Lung (tissue), 12 donors: ENCODE results near the gene FAAP20. TPM values are rescaled to one million over a fixed set of nuclear protein-coding genes. Genes with fewer than 3 reads are reported as not detected.

Experiments used
- ATAC-seq: fragments of 200-7000 bp; cut with Tn5 transposase; one replicate; pipeline ENCODE4 v1.9.1; 2020; ENCODE audit warnings: moderate number of reproducible peaks; ENCODE audit not compliant: insufficient read depth, low FRiP score
- DNase-seq, 3 donors: peaks; one replicate each; pipeline ENCODE4 v3.0.0-alpha.2; 2013 to 2017
- H3K27ac ChIP-seq, 2 donors: one replicate each; pipeline ENCODE4 v1.5.1; 2013; ENCODE audit warnings: mild to moderate bottlenecking in 2 of 2, moderate library complexity in 2 of 2, control low read depth in 1 of 2, inconsistent platforms in 1 of 2, low read depth in 1 of 2, low read length in 1 of 2
- H3K27me3 ChIP-seq, 3 donors: one replicate each; pipeline ENCODE4 v1.5.1; 2013; ENCODE audit warnings: low read length in 2 of 3; ENCODE audit not compliant: control insufficient read depth in 3 of 3, insufficient read depth in 3 of 3
- H3K36me3 ChIP-seq, 4 donors: one replicate each; pipeline ENCODE4 v1.5.1; 2013; ENCODE audit warnings: low read length in 4 of 4, mild to moderate bottlenecking in 1 of 4, moderate library complexity in 1 of 4; ENCODE audit not compliant: control insufficient read depth in 4 of 4, insufficient read depth in 4 of 4
- H3K4me1 ChIP-seq, 5 donors: one replicate each; pipeline ENCODE4 v1.5.1; 2013; ENCODE audit warnings: low read length in 5 of 5, mild to moderate bottlenecking in 2 of 5, moderate library complexity in 1 of 5; ENCODE audit not compliant: control insufficient read depth in 5 of 5, insufficient read depth in 5 of 5
- H3K4me3 ChIP-seq: one replicate; pipeline ENCODE4 v1.5.1; 2013; ENCODE audit warnings: mild to moderate bottlenecking, control low read depth, moderate library complexity
- H3K9ac ChIP-seq, 2 donors: one replicate each; pipeline ENCODE4 v1.5.1; 2013; ENCODE audit warnings: low read length in 2 of 2, control low read depth in 1 of 2; ENCODE audit not compliant: insufficient read depth in 1 of 2
- H3K9me3 ChIP-seq, 4 donors: one replicate each; pipeline ENCODE4 v1.5.1; 2013; ENCODE audit warnings: low read length in 3 of 4, mild to moderate bottlenecking in 1 of 4, moderate library complexity in 1 of 4; ENCODE audit not compliant: control insufficient read depth in 4 of 4, insufficient read depth in 3 of 4
- CTCF ChIP-seq: IDR thresholded peaks from 2 replicates; pipeline ENCODE4 v1.5.1; 2012; ENCODE audit warnings: mild to moderate bottlenecking; ENCODE audit errors: control extremely low read depth, extremely low read depth
- WGBS, 2 donors: extraction: QIAGEN DNeasy Blood & Tissue Kit; methylation state at CpG; one replicate each; pipeline ENCODE4 v1.1.7; 2013; 5-methylcytosine and 5-hydroxymethylcytosine counted together
- polyA plus RNA-seq, 2 donors: library from polyadenylated mRNA; stranded (reverse); fragments of 200-250 nt; gene quantifications; one replicate each; pipeline ENCODE4 v1.2.1, GENCODE V29; 2013
- total RNA-seq, 2 donors: library from RNA; depleted of rRNA in 1 of 2; stranded (reverse); fragments of >200 nt in 1 of 2; gene quantifications; one replicate each; pipeline ENCODE4 v1.2.1, GENCODE V29; 2014 to 2021
- donor health status: control.
- donor health status: control.
- donor health status: Bipolar disorder and iron deficiency.
- donor health status: healthy.
- donor health status: DM: yes; HTN: yes; CAD: no.

Gene FAAP20
- total and polyA plus RNA-seq, 4 donors: 16.8 to 87.9 (median 68.4) TPM

GRCh38 chr1:2204415-2205190 is 10.0 kb upstream of the FAAP20 start:
- ATAC-seq (peak; percentile 61), DNase-seq (peak in 2 of 3 donors; percentile 85 to 90)
- 3% methylated on average over 40 to 48 of the region's 60 CpGs for WGBS, 2 donors
- Histone ChIP-seq H3K4me3 (no peak overlapping the region), H3K4me1 (peaks cover 0 to 57% (median 25%) of the 10 kb centered on the region in 5 donors), H3K27ac (peak overlapping the region; percentile 74 to 85), H3K9ac (peak overlapping the region in 1 of 2 donors; percentile 46), H3K36me3 (no peaks in the 10 kb centered on the region), H3K27me3 (no peaks in the 10 kb centered on the region), H3K9me3 (no peaks in the 10 kb centered on the region)
- TF ChIP-seq CTCF: no peak

DNA sequence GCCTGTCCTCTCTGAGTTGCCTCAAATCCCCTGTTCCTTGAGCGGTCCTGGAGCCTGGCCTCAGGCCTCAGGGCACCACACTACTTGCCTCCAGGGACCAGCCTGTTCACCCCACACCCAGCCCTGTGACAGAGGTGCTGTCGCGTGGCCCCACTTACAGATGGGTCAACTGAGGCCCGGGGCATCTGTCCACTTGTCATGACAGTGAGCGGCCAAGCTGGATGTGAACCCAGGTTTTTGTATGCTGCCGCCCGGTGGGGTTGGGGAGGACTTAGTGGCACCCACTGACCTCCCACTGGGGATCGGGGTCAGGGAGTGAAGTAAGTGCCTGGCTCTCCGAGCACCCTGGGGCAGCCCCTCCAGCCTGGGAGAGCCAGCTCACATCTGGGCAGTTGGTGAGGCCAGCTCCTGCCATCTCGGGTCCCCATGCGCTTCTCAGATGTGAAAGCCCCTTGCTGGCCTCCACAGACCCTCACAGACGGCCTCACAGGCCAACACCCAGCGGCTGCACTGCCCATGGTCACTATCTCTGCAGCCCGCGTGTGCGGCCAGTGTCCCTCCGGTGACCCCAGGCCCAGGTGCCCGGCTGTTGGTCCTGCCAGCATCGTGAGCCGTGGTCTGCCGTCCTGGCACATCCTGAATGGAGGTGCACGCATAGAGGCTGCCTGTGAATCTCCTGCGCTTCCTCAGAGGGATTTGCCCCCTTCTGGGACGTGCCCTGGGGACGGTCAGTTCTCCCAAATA is 9.3 kb upstream of the FAAP20 start:
- TF ChIP-seq CTCF: no peak
- peaks cover 0 to 55% (median 22%) of the 10 kb centered on the region in 5 donors for H3K4me1 ChIP-seq
- DNase-seq (no peak), ATAC-seq (no peak)
- H3K9ac ChIP-seq: peak overlapping the region in 1 of 2 donors; percentile 46
- 67 to 71% methylated on average over 25 of the region's 25 CpGs for WGBS, 2 donors
- peak overlapping the region; percentile 74 to 85 for H3K27ac ChIP-seq
- no peak overlapping the region for H3K4me3 ChIP-seq
- no peaks in the 10 kb centered on the region for H3K27me3 ChIP-seq
- no peaks in the 10 kb centered on the region for H3K9me3 ChIP-seq
- H3K36me3 ChIP-seq: no peaks in the 10 kb centered on the region

- H3K4me1 ChIP-seq: peaks cover 0 to 50% (median 14%) of the 10 kb centered on the region in 5 donors
- H3K9ac ChIP-seq: no peak overlapping the region
- no peaks in the 10 kb centered on the region for H3K36me3 ChIP-seq
- 92 to 96% methylated on average over 14 to 15 of the region's 15 CpGs for WGBS, 2 donors
- H3K4me3 ChIP-seq: no peak overlapping the region
- H3K9me3 ChIP-seq: no peaks in the 10 kb centered on the region
- no peak for TF ChIP-seq CTCF
- H3K27me3 ChIP-seq: no peaks in the 10 kb centered on the region
- no peak for ATAC-seq
- H3K27ac ChIP-seq: no peak overlapping the region
- DNase-seq: no peak
Observed at GRCh38 chr1:2202843-2203601, 8.4 kb upstream of the FAAP20 start.
